Astrocyte of the hippocampus (primary cell): ENCODE data around the gene SH2D5.

Experiments used
- DNase-seq: peaks from one replicate; pipeline ENCODE4 v3.0.0; 2011; ENCODE audit warnings: low read depth, low spot score

SH2D5 gene

GRCh38 chr1:20732588-20733359 is at the start of gene SH2D5:
Gene SH2D5, minus strand, starts transcription at chr1:20732703. Its CDS starts 4,659 bp downstream, at chr1:20728044.
- DNase-seq = peak; percentile 96

GRCh38 chr1:20775700-20776099 is 43.2 kb upstream of the SH2D5 start:
- no peak for DNase-seq

- DNase-seq = no peak
These were observed 39.3 kb upstream of the SH2D5 start for GRCh38 chr1:20771780-20772179.

- no peak for DNase-seq
These were observed 38.0 kb upstream of the SH2D5 start for GRCh38 chr1:20770314-20771087.

- no peak for DNase-seq
These were observed 34.8 kb upstream of the SH2D5 start for GRCh38 chr1:20767271-20767670.

GRCh38 chr1:20763417-20763816 is 30.9 kb upstream of the SH2D5 start:
- no peak for DNase-seq

GRCh38 chr1:20760322-20760721 is 27.8 kb upstream of the SH2D5 start:
- no peak for DNase-seq

GRCh38 chr1:20753589-20753988 is 21.1 kb upstream of the SH2D5 start:
- peak; percentile 71 for DNase-seq

- no peak for DNase-seq
These were observed 19.0 kb upstream of the SH2D5 start for GRCh38 chr1:20751462-20751990.

GRCh38 chr1:20742671-20743070 is 10.2 kb upstream of the SH2D5 start:
- DNase-seq = no peak

- no peak for DNase-seq
These were observed 8.3 kb upstream of the SH2D5 start for GRCh38 chr1:20740781-20741180.

- peak; percentile 56 for DNase-seq
These were observed 6.7 kb upstream of the SH2D5 start for GRCh38 chr1:20739225-20739624.

GRCh38 chr1:20735581-20736111 is 3.1 kb upstream of the SH2D5 start:
- DNase-seq = no peak

- DNase-seq = no peak
These were observed 965 bp upstream of the SH2D5 start for GRCh38 chr1:20733360-20733975.

- peak; percentile 90 for DNase-seq
These were observed 374 bp downstream of the SH2D5 start for GRCh38 chr1:20732071-20732587.

GRCh38 chr1:20731057-20731991 is 1.2 kb downstream of the SH2D5 start:
- no peak for DNase-seq

GRCh38 chr1:20730690-20731056 is 1.8 kb downstream of the SH2D5 start:
- no peak for DNase-seq

GRCh38 chr1:20729990-20730689 is 2.4 kb downstream of the SH2D5 start:
- DNase-seq = no peak

GRCh38 chr1:20729155-20729931 is 3.2 kb downstream of the SH2D5 start:
- DNase-seq = no peak
